Measurements from ENCODE around the gene GAS7. TPM values are rescaled to one million over a fixed set of nuclear protein-coding genes. Genes with fewer than 3 reads are reported as not detected.

GAS7 gene
- total and polyA plus RNA-seq, 2 experiments from 2014 or later = 1.9 to 10.7 TPM

GRCh38 chr17:10139577-10139976 is 58.8 kb downstream of the GAS7 start:
- Histone ChIP-seq H3K36me3 (ENCODE audit: insufficient read depth) (no peaks in the 10 kb centered on the region), H3K4me3 (no peak overlapping the region), H3K4me2 (no peak overlapping the region), H4K20me1 (replicated peaks; ENCODE audit: insufficient read depth) (no peaks in the 10 kb centered on the region), H3K4me1 (ENCODE audit: insufficient read depth) (no peaks in the 10 kb centered on the region), H3K9me2 (ENCODE audit: insufficient read depth) (no peaks in the 10 kb centered on the region), H2AFZ (no peak overlapping the region), H3K27ac (ENCODE audit: low read depth) (no peak overlapping the region), H3K79me2 (replicated peaks; ENCODE audit: insufficient read depth) (no peaks in the 10 kb centered on the region), H3K27me3 (ENCODE audit: insufficient read depth) (no peaks in the 10 kb centered on the region), H3F3A (replicated peaks; ENCODE audit: low read depth) (no peaks in the 10 kb centered on the region)
- TF ChIP-seq EZH2phosphoT487 (IDR thresholded peaks at IDR 0.05; ENCODE audit: unreplicated experiment) (no peak), CREB1 (CRISPR knock-in tag; IDR thresholded peaks at IDR 0.05; ENCODE audit: low read depth) (no peak), ZNF331 (CRISPR knock-in tag; IDR thresholded peaks at IDR 0.05; ENCODE audit: low read depth) (no peak), ZNF114 (CRISPR knock-in tag; IDR thresholded peaks at IDR 0.05) (no peak), CTCF (conservative IDR thresholded peaks at IDR 0.05; ENCODE audit: low read depth in 2 of 2) (no peak), STAT1 (IDR thresholded peaks at IDR 0.05; ENCODE audit: unreplicated experiment) (no peak), JUNB (IDR thresholded peaks at IDR 0.05; ENCODE audit: unreplicated experiment) (no peak), NANOG (IDR thresholded peaks at IDR 0.05; ENCODE audit: borderline replicate concordance) (no peak), ETS1 (IDR thresholded peaks at IDR 0.05) (no peak), ZNF462 (CRISPR knock-in tag; IDR thresholded peaks at IDR 0.05) (no peak), POLR2AphosphoS5 (IDR thresholded peaks at IDR 0.05; ENCODE audit: low read depth) (no peak), REST (IDR thresholded peaks at IDR 0.05; ENCODE audit: unreplicated experiment) (no peak), EZH2 (IDR thresholded peaks at IDR 0.05; ENCODE audit: low read depth, unreplicated experiment) (no peak)
- no peak for ATAC-seq
- Mint-ChIP-seq H3K27me3 (ENCODE audit: insufficient read depth, low read depth, poor library complexity) (no peaks in the 10 kb centered on the region), H3K36me3 (ENCODE audit: low read depth) (no peaks in the 10 kb centered on the region), H3K4me3 (no peak overlapping the region), H3K4me1 (no peaks in the 10 kb centered on the region), H3K9me3 (no peaks in the 10 kb centered on the region), H3K27ac (no peak overlapping the region)
- no peak for DNase-seq (ENCODE audit: low spot score)
